ENCODE results near the gene SP5. TPM values are rescaled to one million over a fixed set of nuclear protein-coding genes. Genes with fewer than 3 reads are reported as not detected.

SP5 gene
- total and polyA plus RNA-seq, 7 experiments from 2014 or later, result not detected

DNA sequence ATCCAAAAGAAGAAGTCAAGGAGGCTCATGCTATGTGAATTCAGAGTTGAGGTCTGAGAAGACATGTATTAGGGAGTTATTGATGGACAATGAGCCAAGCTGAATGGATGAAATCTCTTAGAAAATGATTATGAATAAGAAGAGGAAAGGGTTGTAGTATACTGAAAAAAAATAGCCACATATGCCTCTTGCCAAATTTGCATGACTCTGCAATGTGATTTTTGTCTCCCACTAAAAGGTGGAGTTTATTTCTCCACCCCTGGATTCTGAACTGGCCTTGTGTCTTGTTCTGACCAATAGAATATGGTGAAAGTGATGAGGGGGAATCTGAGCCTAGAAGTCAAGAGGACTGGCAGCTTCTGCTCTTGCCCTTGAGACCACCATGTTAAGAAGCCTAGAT is 46.4 kb downstream of the SP5 start:
- Mint-ChIP-seq H3K9me3 (no peaks in the 10 kb centered on the region), H3K27ac (no peak overlapping the region), H3K4me3 (no peak overlapping the region), H3K27me3 (peaks cover 0 to 11% (median 5%) of the 10 kb centered on the region in 5 donors), H3K36me3 (no peaks in the 10 kb centered on the region), H3K4me1 (peaks cover 0 to 17% (median 5%) of the 10 kb centered on the region in 7 donors)
- DNase-seq (no peak), ATAC-seq (no peak)
- no peaks in the 10 kb centered on the region for H3K27me3 ChIP-seq (ENCODE audit: control insufficient read depth in 2 of 2, insufficient read depth in 2 of 2, low read length in 2 of 2)
- H3K9me3 ChIP-seq (ENCODE audit: control insufficient read depth in 2 of 3, low read length in 3 of 3), result no peaks in the 10 kb centered on the region
- H3K36me3 ChIP-seq (ENCODE audit: control insufficient read depth in 2 of 3, insufficient read depth in 3 of 3, low read length in 3 of 3), result no peaks in the 10 kb centered on the region
- H3K27ac ChIP-seq (ENCODE audit: low read depth, low read length), result no peak overlapping the region
- H3K4me3 ChIP-seq (ENCODE audit: low read length), result no peak overlapping the region
- CTCF ChIA-PET, result interaction anchor here (0.7 kb wide), 1 partner anchor 52 kb away, joined by 5 read pairs; no protein-coding TSS in a partner anchor
- no peaks in the 10 kb centered on the region for H3K4me1 ChIP-seq (ENCODE audit: control insufficient read depth in 2 of 2, insufficient read depth in 2 of 2, low read length in 2 of 2)
- POLR2A ChIA-PET, result interaction anchor here (0.6 kb wide), 1 partner anchor 1373 kb away, joined by 3 read pairs; no protein-coding TSS in a partner anchor
- intact Hi-C loops (cut with micrococcal nuclease), result no loop called here

DNA sequence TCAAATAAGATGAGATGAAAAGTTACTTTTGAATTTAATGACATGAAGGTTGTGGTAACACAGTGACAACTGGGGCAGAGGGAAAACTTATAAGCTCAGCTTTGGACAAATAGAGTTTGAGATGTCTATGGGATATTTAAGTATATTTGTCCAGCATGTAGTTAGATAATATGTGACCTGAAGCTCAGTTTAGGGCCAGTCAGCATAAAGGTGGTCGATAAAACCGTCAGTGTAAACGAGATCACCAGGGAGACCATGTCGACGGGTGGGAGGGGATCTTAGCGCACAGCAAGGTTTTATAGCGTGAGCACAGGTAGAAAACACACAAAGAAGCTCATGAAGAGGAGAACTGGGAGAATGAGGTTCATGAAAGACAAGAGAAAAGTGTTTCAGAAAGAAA is 47.6 kb downstream of the SP5 start:
- Histone ChIP-seq H3K27ac (ENCODE audit: low read depth, low read length) (no peak overlapping the region), H3K36me3 (ENCODE audit: control insufficient read depth in 2 of 3, insufficient read depth in 3 of 3, low read length in 3 of 3) (no peaks in the 10 kb centered on the region), H3K4me1 (ENCODE audit: control insufficient read depth in 2 of 2, insufficient read depth in 2 of 2, low read length in 2 of 2) (no peaks in the 10 kb centered on the region), H3K27me3 (ENCODE audit: control insufficient read depth in 2 of 2, insufficient read depth in 2 of 2, low read length in 2 of 2) (no peaks in the 10 kb centered on the region), H3K9me3 (ENCODE audit: control insufficient read depth in 2 of 3, low read length in 3 of 3) (no peaks in the 10 kb centered on the region), H3K4me3 (ENCODE audit: low read length) (no peak overlapping the region)
- ChIA-PET POLR2A (interaction anchor here (0.5 to 0.6 kb wide), 2 partner anchors 43 to 161 kb away, joined by 3 to 4 read pairs; no protein-coding TSS in a partner anchor), CTCF (no interaction called here)
- H3K4me3 Mint-ChIP-seq, result no peak overlapping the region
- intact Hi-C loops (cut with micrococcal nuclease), result no loop called here
- ATAC-seq, result no peak
- H3K27me3 Mint-ChIP-seq, result peaks cover 0 to 11% (median 5%) of the 10 kb centered on the region in 5 donors
- H3K4me1 Mint-ChIP-seq, result peaks cover 0 to 21% (median 9%) of the 10 kb centered on the region in 7 donors
- H3K27ac Mint-ChIP-seq, result no peak overlapping the region
- no peak for DNase-seq
- no peaks in the 10 kb centered on the region for H3K9me3 Mint-ChIP-seq
- H3K36me3 Mint-ChIP-seq, result no peaks in the 10 kb centered on the region

DNA sequence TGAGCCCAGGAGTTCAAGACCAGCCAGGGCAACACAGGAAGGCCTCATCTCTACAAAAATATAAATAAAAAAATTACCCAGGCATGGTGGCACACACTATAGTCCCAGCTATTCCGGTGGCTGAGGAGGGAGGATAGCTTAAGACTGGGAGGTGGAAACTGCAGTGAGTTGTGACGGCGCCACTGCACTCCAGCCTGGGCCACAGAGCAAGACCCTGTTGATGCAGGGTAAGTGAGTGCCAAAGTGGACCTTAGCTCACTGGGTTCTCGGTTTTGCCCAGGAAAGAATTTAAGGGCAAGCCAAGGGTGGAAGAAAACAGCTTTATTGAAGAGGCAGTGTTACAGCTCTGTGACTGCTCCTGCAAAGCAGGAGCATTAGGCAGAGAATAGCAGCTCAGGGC is 48.1 kb downstream of the SP5 start:
- Mint-ChIP-seq H3K9me3 (no peaks in the 10 kb centered on the region), H3K4me1 (peaks cover 0 to 23% (median 9%) of the 10 kb centered on the region in 7 donors), H3K27ac (no peak overlapping the region), H3K4me3 (no peak overlapping the region), H3K36me3 (no peaks in the 10 kb centered on the region), H3K27me3 (peaks cover 0 to 12% (median 5%) of the 10 kb centered on the region in 5 donors)
- Histone ChIP-seq H3K27ac (ENCODE audit: low read depth, low read length) (no peak overlapping the region), H3K27me3 (ENCODE audit: control insufficient read depth in 2 of 2, insufficient read depth in 2 of 2, low read length in 2 of 2) (no peaks in the 10 kb centered on the region), H3K4me1 (ENCODE audit: control insufficient read depth in 2 of 2, insufficient read depth in 2 of 2, low read length in 2 of 2) (no peaks in the 10 kb centered on the region), H3K4me3 (ENCODE audit: low read length) (no peak overlapping the region), H3K36me3 (ENCODE audit: control insufficient read depth in 2 of 3, insufficient read depth in 3 of 3, low read length in 3 of 3) (no peaks in the 10 kb centered on the region), H3K9me3 (ENCODE audit: control insufficient read depth in 2 of 3, low read length in 3 of 3) (no peaks in the 10 kb centered on the region)
- ChIA-PET POLR2A (interaction anchor here (0.5 kb wide), 1 partner anchor 43 kb away, joined by 3 read pairs; no protein-coding TSS in a partner anchor), CTCF (no interaction called here)
- ATAC-seq, result no peak
- intact Hi-C loops (cut with micrococcal nuclease), result no loop called here
- no peak for DNase-seq

DNA sequence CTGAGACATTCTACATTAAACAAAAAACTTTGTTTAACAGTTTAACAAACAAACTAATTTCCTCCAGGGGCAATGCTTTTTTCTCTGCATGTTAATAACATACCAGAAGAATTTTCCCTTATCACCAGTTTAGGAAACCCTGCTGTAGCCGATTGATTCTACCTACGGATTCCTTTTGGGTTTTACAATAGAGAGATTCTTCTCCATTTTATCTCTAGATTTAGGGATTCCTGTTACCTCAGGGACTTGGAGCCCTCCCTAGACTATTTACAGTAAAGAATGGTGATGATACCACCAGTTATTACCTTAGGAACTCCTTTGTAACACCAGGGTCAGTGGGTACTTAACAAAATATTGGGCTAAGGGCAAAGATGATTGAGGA is 49.7 kb downstream of the SP5 start:
- peaks cover 0 to 26% (median 9%) of the 10 kb centered on the region in 7 donors for H3K4me1 Mint-ChIP-seq
- H3K27ac Mint-ChIP-seq, result no peak overlapping the region
- H3K36me3 Mint-ChIP-seq, result no peaks in the 10 kb centered on the region
- no peak overlapping the region for H3K4me3 ChIP-seq (ENCODE audit: low read length)
- no peak for DNase-seq
- H3K9me3 Mint-ChIP-seq, result no peaks in the 10 kb centered on the region
- H3K4me1 ChIP-seq (ENCODE audit: control insufficient read depth in 2 of 2, insufficient read depth in 2 of 2, low read length in 2 of 2), result no peaks in the 10 kb centered on the region
- H3K36me3 ChIP-seq (ENCODE audit: control insufficient read depth in 2 of 3, insufficient read depth in 3 of 3, low read length in 3 of 3), result no peaks in the 10 kb centered on the region
- H3K27ac ChIP-seq (ENCODE audit: low read depth, low read length), result no peak overlapping the region
- H3K4me3 Mint-ChIP-seq, result no peak overlapping the region
- peaks cover 0 to 17% (median 5%) of the 10 kb centered on the region in 5 donors for H3K27me3 Mint-ChIP-seq
- CTCF ChIA-PET, result no interaction called here
- intact Hi-C loops (cut with micrococcal nuclease), result no loop called here
- no peaks in the 10 kb centered on the region for H3K27me3 ChIP-seq (ENCODE audit: control insufficient read depth in 2 of 2, insufficient read depth in 2 of 2, low read length in 2 of 2)
- ATAC-seq, result no peak
- no peaks in the 10 kb centered on the region for H3K9me3 ChIP-seq (ENCODE audit: control insufficient read depth in 2 of 3, low read length in 3 of 3)
- POLR2A ChIA-PET, result no interaction called here

DNA sequence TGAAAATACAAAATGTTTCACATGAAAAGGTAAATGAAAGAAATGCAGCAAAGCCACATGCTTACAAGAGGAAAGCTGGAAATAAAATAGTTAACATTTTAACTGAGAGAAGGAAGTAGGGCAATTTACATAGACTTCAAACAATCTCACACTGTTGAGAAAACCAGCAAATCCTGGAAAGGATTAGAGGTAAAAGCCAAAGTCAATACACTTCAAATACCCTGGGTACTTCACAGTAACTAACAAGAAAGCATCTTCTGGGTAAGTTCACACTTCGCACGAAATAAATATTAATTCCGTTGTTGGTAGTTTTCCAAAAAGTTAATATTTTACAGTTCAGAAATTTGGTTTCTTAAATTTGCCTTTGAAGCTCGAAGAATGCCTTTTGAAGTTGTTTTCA is 51.6 kb downstream of the SP5 start:
- intact Hi-C loops (cut with micrococcal nuclease), result no loop called here
- no peaks in the 10 kb centered on the region for H3K9me3 Mint-ChIP-seq
- Histone ChIP-seq H3K36me3 (ENCODE audit: control insufficient read depth in 2 of 3, insufficient read depth in 3 of 3, low read length in 3 of 3) (no peaks in the 10 kb centered on the region), H3K27ac (ENCODE audit: low read depth, low read length) (no peak overlapping the region), H3K4me1 (ENCODE audit: control insufficient read depth in 2 of 2, insufficient read depth in 2 of 2, low read length in 2 of 2) (peaks cover 4 to 8% of the 10 kb centered on the region in 2 donors), H3K9me3 (ENCODE audit: control insufficient read depth in 2 of 3, low read length in 3 of 3) (no peaks in the 10 kb centered on the region), H3K27me3 (ENCODE audit: control insufficient read depth in 2 of 2, insufficient read depth in 2 of 2, low read length in 2 of 2) (no peaks in the 10 kb centered on the region), H3K4me3 (ENCODE audit: low read length) (no peak overlapping the region)
- no peak for ATAC-seq
- CTCF ChIA-PET, result no interaction called here
- peaks cover 0 to 25% (median 8%) of the 10 kb centered on the region in 5 donors for H3K27me3 Mint-ChIP-seq
- H3K36me3 Mint-ChIP-seq, result no peaks in the 10 kb centered on the region
- no peak for DNase-seq
- POLR2A ChIA-PET, result no interaction called here
- no peak overlapping the region for H3K27ac Mint-ChIP-seq
- peak overlapping the region in 5 of 10 donors; percentile 9 to 55 (median 34) for H3K4me3 Mint-ChIP-seq
- peaks cover 0 to 38% (median 17%) of the 10 kb centered on the region in 7 donors for H3K4me1 Mint-ChIP-seq

Other genes starting within 250 kb of the SP5 start
- not detected for gene ERICH2, start 55.0 kb downstream of the SP5 start, total RNA-seq
- not detected for gene ERICH2, start 55.0 kb downstream of the SP5 start, polyA plus RNA-seq
- 1 to 10 TPM in 1 of 5 experiments, not detected in 4; 3.6 TPM for gene GAD1, start 101.5 kb downstream of the SP5 start, total RNA-seq
- not detected for gene GAD1, start 101.5 kb downstream of the SP5 start, polyA plus RNA-seq
- 10 to 100 TPM; 65.2 to 79.2 (median 73.2) TPM for gene GORASP2, start 213.9 kb downstream of the SP5 start, total RNA-seq
- 100 to 1,000 TPM in 1 of 2 donors, 10 to 100 TPM in 1; 93.5 to 104 TPM for gene GORASP2, start 213.9 kb downstream of the SP5 start, polyA plus RNA-seq